Esophagus squamous epithelium (tissue), 4 donors: ENCODE data around the gene NRF1.

Source experiments
- CTCF ChIP-seq, 6 experiments: fragments of 450-650 bp in 4 of 6; fragments of 200-600 bp in 2 of 6; sonication (generic) in 2 of 6; IDR thresholded peaks; one replicate each; pipeline ENCODE4 v1.5.1; 2016 to 2019; ENCODE audit warnings: antibody characterized with exemption in 6 of 6, mild to moderate bottlenecking in 4 of 6, moderate library complexity in 4 of 6
- POLR2A ChIP-seq, 4 donors: fragments of 450-650 bp; IDR thresholded peaks; one replicate each; pipeline ENCODE4 v1.6.1; 2017; ENCODE audit warnings: antibody characterized with exemption in 4 of 4, mild to moderate bottlenecking in 4 of 4, moderate library complexity in 3 of 4

DNA sequence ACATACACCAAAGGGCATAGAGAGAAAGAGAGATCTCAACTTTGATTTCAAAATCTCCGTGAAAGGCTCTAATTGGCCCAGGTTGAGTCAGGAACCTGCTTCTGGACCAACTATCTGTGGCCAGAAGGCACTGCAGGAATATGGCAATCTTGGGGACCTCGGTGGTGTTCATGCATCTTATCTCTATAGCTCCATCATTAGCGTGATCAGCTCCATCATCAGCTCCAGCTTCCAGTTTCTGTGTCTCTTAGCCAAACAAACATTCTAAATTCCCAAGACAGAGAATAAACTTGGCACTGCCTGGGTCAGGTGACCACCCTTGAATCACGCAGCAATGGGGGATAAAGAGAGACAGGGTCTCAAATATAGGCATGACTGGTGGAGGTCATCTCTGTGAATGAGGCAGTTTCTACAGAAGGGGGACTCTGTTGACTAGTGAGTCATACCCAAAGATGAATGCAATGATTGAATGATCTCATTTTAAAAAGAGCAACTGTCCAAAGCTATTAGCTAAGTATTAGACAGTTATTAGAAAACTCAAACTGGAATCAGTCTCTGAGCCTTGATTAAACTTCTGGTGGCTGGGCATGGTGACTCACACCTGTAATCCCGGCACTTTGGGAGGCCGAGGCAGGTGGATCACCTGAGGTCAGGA is 5.4 kb upstream of the NRF1 start:
- TF ChIP-seq CTCF (IDR thresholded peaks at IDR 0.05) (no peak), POLR2A (IDR thresholded peaks at IDR 0.05) (no peak)
